ENCODE measurements around the gene BZW1.

DNA sequence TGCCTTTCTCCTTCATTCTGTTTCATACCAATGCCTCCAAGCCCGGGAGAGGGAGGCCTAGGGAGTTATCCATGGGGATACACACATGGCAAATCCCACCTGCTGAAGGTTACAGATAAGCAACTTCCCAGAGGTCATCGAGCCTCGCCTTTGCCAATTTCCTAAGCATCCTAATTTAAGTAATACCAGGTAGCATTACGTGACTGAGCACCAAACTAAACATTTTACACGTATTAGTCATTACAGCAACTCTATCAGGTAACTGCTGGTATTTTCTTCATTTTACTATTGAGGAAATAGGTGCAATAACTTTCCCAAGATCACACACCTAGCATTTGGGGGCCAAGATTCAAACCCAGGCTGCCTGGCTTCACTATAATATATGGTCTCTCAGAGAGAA lies 30.1 kb upstream of the BZW1 start:
- TF ChIP-seq ZNF214 (tag by site-specific recombination; IDR thresholded peaks at IDR 0.05; ENCODE audit: borderline replicate concordance): no peak
- no peak for TF ChIP-seq ZNF776 (tag by site-specific recombination; IDR thresholded peaks at IDR 0.05; ENCODE audit: borderline replicate concordance)
- TF ChIP-seq ZBTB21 (tag by site-specific recombination; IDR thresholded peaks at IDR 0.05): no peak
- TF ChIP-seq, protein P1, sequence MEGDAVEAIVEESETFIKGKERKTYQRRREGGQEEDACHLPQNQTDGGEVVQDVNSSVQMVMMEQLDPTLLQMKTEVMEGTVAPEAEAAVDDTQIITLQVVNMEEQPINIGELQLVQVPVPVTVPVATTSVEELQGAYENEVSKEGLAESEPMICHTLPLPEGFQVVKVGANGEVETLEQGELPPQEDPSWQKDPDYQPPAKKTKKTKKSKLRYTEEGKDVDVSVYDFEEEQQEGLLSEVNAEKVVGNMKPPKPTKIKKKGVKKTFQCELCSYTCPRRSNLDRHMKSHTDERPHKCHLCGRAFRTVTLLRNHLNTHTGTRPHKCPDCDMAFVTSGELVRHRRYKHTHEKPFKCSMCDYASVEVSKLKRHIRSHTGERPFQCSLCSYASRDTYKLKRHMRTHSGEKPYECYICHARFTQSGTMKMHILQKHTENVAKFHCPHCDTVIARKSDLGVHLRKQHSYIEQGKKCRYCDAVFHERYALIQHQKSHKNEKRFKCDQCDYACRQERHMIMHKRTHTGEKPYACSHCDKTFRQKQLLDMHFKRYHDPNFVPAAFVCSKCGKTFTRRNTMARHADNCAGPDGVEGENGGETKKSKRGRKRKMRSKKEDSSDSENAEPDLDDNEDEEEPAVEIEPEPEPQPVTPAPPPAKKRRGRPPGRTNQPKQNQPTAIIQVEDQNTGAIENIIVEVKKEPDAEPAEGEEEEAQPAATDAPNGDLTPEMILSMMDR (tag by site-specific recombination; IDR thresholded peaks at IDR 0.05): no peak
- no peak for TF ChIP-seq HOXA7 (CRISPR knock-in tag; IDR thresholded peaks at IDR 0.05; ENCODE audit: borderline replicate concordance)
- TF ChIP-seq, protein P2, sequence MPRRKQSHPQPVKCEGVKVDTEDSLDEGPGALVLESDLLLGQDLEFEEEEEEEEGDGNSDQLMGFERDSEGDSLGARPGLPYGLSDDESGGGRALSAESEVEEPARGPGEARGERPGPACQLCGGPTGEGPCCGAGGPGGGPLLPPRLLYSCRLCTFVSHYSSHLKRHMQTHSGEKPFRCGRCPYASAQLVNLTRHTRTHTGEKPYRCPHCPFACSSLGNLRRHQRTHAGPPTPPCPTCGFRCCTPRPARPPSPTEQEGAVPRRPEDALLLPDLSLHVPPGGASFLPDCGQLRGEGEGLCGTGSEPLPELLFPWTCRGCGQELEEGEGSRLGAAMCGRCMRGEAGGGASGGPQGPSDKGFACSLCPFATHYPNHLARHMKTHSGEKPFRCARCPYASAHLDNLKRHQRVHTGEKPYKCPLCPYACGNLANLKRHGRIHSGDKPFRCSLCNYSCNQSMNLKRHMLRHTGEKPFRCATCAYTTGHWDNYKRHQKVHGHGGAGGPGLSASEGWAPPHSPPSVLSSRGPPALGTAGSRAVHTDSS (tag by site-specific recombination; IDR thresholded peaks at IDR 0.05): no peak
- TF ChIP-seq ZNF624 (tag by site-specific recombination; IDR thresholded peaks at IDR 0.05): no peak

All from HEK293 (cell line).